HG03039 (cell line): ENCODE measurements around the gene ERV3-1.
A peak's percentile ranks its signal among the peaks of the same experiment; 100 is the strongest.
"Not testable (repeated sequence)": the region's sequence is repeated elsewhere in the genome, so short reads cannot be mapped to it uniquely, and the experiment has no call there.

Experiments used
- ATAC-seq: cut with Tn5 transposase; IDR thresholded peaks from one replicate; pipeline ENCODE4 v1.9.1; 2021; ENCODE audit warnings: mild to moderate bottlenecking, moderate library complexity; ENCODE audit not compliant: unreplicated experiment

The ERV3-1 gene

GRCh38 chr7:65006094-65006992 is at the start of gene ERV3-1:
ERV3-1 (minus strand) TSS chr7:65006687; CDS start chr7:64993026, 13,661 bp downstream.
- ATAC-seq, result peak; percentile 100

GRCh38 chr7:65055786-65056185 is 49.3 kb upstream of the ERV3-1 start:
- not testable (repeated sequence) for ATAC-seq

GRCh38 chr7:65054466-65054994 is 48.0 kb upstream of the ERV3-1 start:
- not testable (repeated sequence) for ATAC-seq

GRCh38 chr7:65051654-65052053 is 45.2 kb upstream of the ERV3-1 start:
- ATAC-seq, result not testable (repeated sequence)

- not testable (repeated sequence) for ATAC-seq
These were observed 44.7 kb upstream of the ERV3-1 start for GRCh38 chr7:65051139-65051538.

- ATAC-seq, result not testable (repeated sequence)
These were observed 39.8 kb upstream of the ERV3-1 start for GRCh38 chr7:65046329-65046728.

- ATAC-seq, result not testable (repeated sequence)
These were observed 39.1 kb upstream of the ERV3-1 start for GRCh38 chr7:65045589-65045988.

GRCh38 chr7:65038767-65039166 is 32.3 kb upstream of the ERV3-1 start:
- ATAC-seq, result peak; percentile 15

- ATAC-seq, result peak; percentile 80
These were observed 31.5 kb upstream of the ERV3-1 start for GRCh38 chr7:65037740-65038688.

GRCh38 chr7:65036526-65036925 is 30.0 kb upstream of the ERV3-1 start:
- ATAC-seq, result not testable (repeated sequence)

- ATAC-seq, result not testable (repeated sequence)
These were observed 29.0 kb upstream of the ERV3-1 start for GRCh38 chr7:65035469-65035868.

- ATAC-seq, result not testable (repeated sequence)
These were observed 27.8 kb upstream of the ERV3-1 start for GRCh38 chr7:65034120-65034782.

- not testable (repeated sequence) for ATAC-seq
These were observed 26.9 kb upstream of the ERV3-1 start for GRCh38 chr7:65033391-65033790.

- ATAC-seq, result not testable (repeated sequence)
These were observed 18.5 kb upstream of the ERV3-1 start for GRCh38 chr7:65025023-65025422.

- not testable (repeated sequence) for ATAC-seq
These were observed 14.5 kb upstream of the ERV3-1 start for GRCh38 chr7:65020978-65021377.

- not testable (repeated sequence) for ATAC-seq
These were observed 3.4 kb upstream of the ERV3-1 start for GRCh38 chr7:65009881-65010280.

GRCh38 chr7:65009394-65009793 is 2.9 kb upstream of the ERV3-1 start:
- ATAC-seq, result not testable (repeated sequence)

GRCh38 chr7:65007036-65007435 is 549 bp upstream of the ERV3-1 start:
- not testable (repeated sequence) for ATAC-seq

- no peak for ATAC-seq
These were observed 1.9 kb downstream of the ERV3-1 start for GRCh38 chr7:65004575-65004974.

GRCh38 chr7:65002972-65003585 is 3.4 kb downstream of the ERV3-1 start:
- no peak for ATAC-seq
